Hepatocyte (in vitro differentiated cells): ENCODE data around the gene SCNM1. TPM values are rescaled to one million over a fixed set of nuclear protein-coding genes. Genes with fewer than 3 reads are reported as not detected.

Experiments used
- DNase-seq: peaks from one replicate; pipeline ENCODE4 v3.0.0-alpha.2; 2016; ENCODE audit warnings: low spot score
- H2AFZ ChIP-seq: fragments of 200-600 bp; sonication (generic); 2 replicates; pipeline ENCODE4 v1.6.0; 2016; ENCODE audit warnings: antibody characterized with exemption, mild to moderate bottlenecking
- H3K27ac ChIP-seq: fragments of 200-600 bp; sonication (generic); 2 replicates; pipeline ENCODE4 v1.5.1; 2016; ENCODE audit warnings: mild to moderate bottlenecking
- H3K27me3 ChIP-seq: fragments of 200-600 bp; sonication (generic); 2 replicates; pipeline ENCODE4 v1.6.1; 2016
- H3K36me3 ChIP-seq: fragments of 200-600 bp; sonication (generic); replicated peaks from 2 replicates; pipeline ENCODE4 v1.5.1; 2016; ENCODE audit warnings: low read depth; ENCODE audit not compliant: insufficient read depth
- H3K4me1 ChIP-seq: fragments of 200-600 bp; sonication (generic); 2 replicates; pipeline ENCODE4 v1.5.1; 2016; ENCODE audit warnings: mild to moderate bottlenecking, moderate library complexity; ENCODE audit not compliant: insufficient read depth
- H3K4me2 ChIP-seq: fragments of 200-600 bp; sonication (generic); 2 replicates; pipeline ENCODE4 v1.6.0; 2016
- H3K4me3 ChIP-seq: fragments of 200-600 bp; sonication (generic); 2 replicates; pipeline ENCODE4 v1.5.1; 2016; ENCODE audit warnings: mild to moderate bottlenecking
- H3K79me2 ChIP-seq: fragments of 200-600 bp; sonication (generic); 2 replicates; pipeline ENCODE4 v1.6.0; 2017; ENCODE audit warnings: mild to moderate bottlenecking
- H3K9me2 ChIP-seq: fragments of 200-600 bp; sonication (generic); replicated peaks from 2 replicates; pipeline ENCODE4 v1.6.0; 2017; ENCODE audit warnings: mild to moderate bottlenecking; ENCODE audit not compliant: insufficient read depth
- H3K9me3 ChIP-seq: fragments of 200-600 bp; sonication (generic); 2 replicates; pipeline ENCODE4 v1.5.1; 2016; ENCODE audit warnings: low read depth, mild to moderate bottlenecking
- H4K20me1 ChIP-seq: fragments of 200-600 bp; sonication (generic); 2 replicates; pipeline ENCODE4 v1.6.0; 2016; ENCODE audit warnings: mild to moderate bottlenecking; ENCODE audit not compliant: insufficient read depth, poor library complexity, severe bottlenecking
- CTCF ChIP-seq: fragments of 200-600 bp; sonication (generic); IDR thresholded peaks from 2 replicates; pipeline ENCODE4 v1.5.1; 2016; ENCODE audit warnings: antibody characterized with exemption, mild to moderate bottlenecking; ENCODE audit not compliant: poor library complexity
- EZH2 ChIP-seq: fragments of 200-600 bp; sonication (generic); IDR thresholded peaks from 2 replicates; pipeline ENCODE4 v1.6.1; 2016; ENCODE audit warnings: antibody characterized with exemption, mild to moderate bottlenecking, borderline replicate concordance
- EZH2phosphoT487 ChIP-seq: fragments of 200-600 bp; sonication (generic); IDR thresholded peaks from one replicate; pipeline ENCODE4 v1.6.1; 2018; ENCODE audit warnings: antibody characterized with exemption, mild to moderate bottlenecking, low read depth, moderate library complexity; ENCODE audit not compliant: unreplicated experiment, severe bottlenecking
- WGBS: methylation state at CpG from one replicate; pipeline ENCODE4 v1.1.6; 2016; ENCODE audit warnings: low lambda C conversion rate; ENCODE audit errors: missing lambda C conversion rate; 5-methylcytosine and 5-hydroxymethylcytosine counted together
- polyA plus RNA-seq: library from polyadenylated mRNA; unstranded; fragments of >200 nt; fragmentation: Nextera tagmentation; extraction: Ambion mirVana; gene quantifications from 2 replicates; pipeline ENCODE4 v1.2.1, GENCODE V29; 2016
- total RNA-seq: library from RNA; depleted of rRNA; stranded (reverse); fragments of >200 nt; gene quantifications from 2 replicates; pipeline ENCODE4 v1.2.3, GENCODE V29; 2014

SCNM1 gene
- total and polyA plus RNA-seq, 2 experiments from 2014 or later: 21.5 to 55.4 TPM

DNA sequence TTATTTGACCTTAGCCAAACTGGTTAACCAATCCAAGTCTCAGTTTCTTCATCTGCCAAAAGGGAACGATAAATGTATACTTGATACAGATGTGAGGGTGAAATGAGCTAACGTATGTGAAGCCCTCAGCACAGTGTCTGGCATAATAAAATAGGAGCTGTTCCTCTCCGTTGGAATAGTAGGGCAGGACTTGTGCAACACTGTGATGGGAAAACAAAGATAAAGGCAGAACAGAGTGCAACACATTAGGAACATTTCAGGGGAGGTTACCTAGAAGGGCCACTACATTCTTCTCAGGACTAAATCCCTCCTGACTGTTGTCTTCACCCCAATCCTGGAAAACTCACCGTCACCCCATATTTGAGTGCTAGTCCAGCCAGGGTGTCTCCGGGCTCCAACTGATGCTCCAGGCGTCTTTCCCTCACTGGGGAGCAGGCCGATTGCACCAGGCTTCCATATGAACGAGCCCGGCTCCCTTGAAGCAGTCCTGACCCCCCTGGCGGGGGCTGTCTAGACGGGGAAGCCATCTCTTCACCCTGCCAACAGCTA, 1.1 kb upstream of the SCNM1 start:
- H3K4me2 ChIP-seq: peak overlapping the region; percentile 80
- no peak for DNase-seq
- H3K27ac ChIP-seq: peak overlapping the region; percentile 88
- H3K36me3 ChIP-seq: no peaks in the 10 kb centered on the region
- no peak for TF ChIP-seq EZH2
- no peak for TF ChIP-seq CTCF
- no peak for TF ChIP-seq EZH2phosphoT487
- H3K4me3 ChIP-seq: peak overlapping the region; percentile 64
- no peaks in the 10 kb centered on the region for H3K9me2 ChIP-seq
- no peaks in the 10 kb centered on the region for H3K27me3 ChIP-seq
- WGBS: 21% methylated on average over 11 of the region's 11 CpGs
- H4K20me1 ChIP-seq: no peaks in the 10 kb centered on the region
- H3K79me2 ChIP-seq: peaks cover 37% of the 10 kb centered on the region
- no peaks in the 10 kb centered on the region for H3K9me3 ChIP-seq
- peak overlapping the region; percentile 86 for H2AFZ ChIP-seq
- H3K4me1 ChIP-seq: peaks cover 15% of the 10 kb centered on the region

GRCh38 chr1:151165281-151165737, 635 bp upstream of the SCNM1 start:
- peak overlapping the region; percentile 80 for H3K4me2 ChIP-seq
- WGBS: 3% methylated on average over 15 of the region's 15 CpGs
- H3K9me2 ChIP-seq: no peaks in the 10 kb centered on the region
- peaks cover 15% of the 10 kb centered on the region for H3K4me1 ChIP-seq
- peak overlapping the region; percentile 64 for H3K4me3 ChIP-seq
- H3K27ac ChIP-seq: peak overlapping the region; percentile 88
- peak overlapping the region; percentile 86 for H2AFZ ChIP-seq
- no peaks in the 10 kb centered on the region for H3K9me3 ChIP-seq
- TF ChIP-seq EZH2 (no peak), CTCF (no peak), EZH2phosphoT487 (no peak)
- H3K36me3 ChIP-seq: no peaks in the 10 kb centered on the region
- no peaks in the 10 kb centered on the region for H3K27me3 ChIP-seq
- DNase-seq: peak; percentile 62
- no peaks in the 10 kb centered on the region for H4K20me1 ChIP-seq
- peaks cover 37% of the 10 kb centered on the region for H3K79me2 ChIP-seq

- peak overlapping the region; percentile 75 for H3K27ac ChIP-seq
- H3K4me3 ChIP-seq: peak overlapping the region; percentile 56
- no peaks in the 10 kb centered on the region for H3K9me2 ChIP-seq
- peaks cover 15% of the 10 kb centered on the region for H3K4me1 ChIP-seq
- no peaks in the 10 kb centered on the region for H3K9me3 ChIP-seq
- peak overlapping the region; percentile 64 for H2AFZ ChIP-seq
- peak; percentile 54 for DNase-seq
- peaks cover 37% of the 10 kb centered on the region for H3K79me2 ChIP-seq
- H3K4me2 ChIP-seq: peak overlapping the region; percentile 81
- H4K20me1 ChIP-seq: no peaks in the 10 kb centered on the region
- no peaks in the 10 kb centered on the region for H3K27me3 ChIP-seq
- no peaks in the 10 kb centered on the region for H3K36me3 ChIP-seq
- no peak for TF ChIP-seq EZH2
- TF ChIP-seq EZH2phosphoT487: no peak
- TF ChIP-seq CTCF: no peak
- 7% methylated on average over 14 of the region's 15 CpGs for WGBS
These were observed 587 bp downstream of the SCNM1 start for GRCh38 chr1:151166505-151166956.
